ENCODE results near the gene YEATS4.

Gene YEATS4

DNA sequence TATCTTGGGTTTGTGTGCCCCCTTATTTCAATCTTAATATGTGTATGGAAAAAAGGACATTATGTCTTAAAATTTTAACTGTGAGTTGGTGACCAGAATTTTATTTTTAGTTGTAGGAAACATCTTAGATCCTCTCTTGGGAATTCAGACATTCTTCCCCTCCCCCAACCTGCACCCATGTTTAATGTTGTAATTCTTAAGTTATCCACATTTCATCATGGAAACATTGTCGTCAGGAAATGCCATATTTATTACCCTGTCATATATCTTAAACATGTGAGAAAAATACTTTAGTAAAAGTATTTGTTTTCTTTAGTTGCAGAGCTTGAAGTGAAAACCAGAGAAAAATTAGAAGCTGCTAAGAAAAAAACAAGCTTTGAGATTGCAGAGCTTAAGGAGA lies 30.3 kb downstream of the YEATS4 start:
- DNase-seq (ENCODE audit: low read depth in 2 of 2, low spot score in 1 of 2): no peak

DNA sequence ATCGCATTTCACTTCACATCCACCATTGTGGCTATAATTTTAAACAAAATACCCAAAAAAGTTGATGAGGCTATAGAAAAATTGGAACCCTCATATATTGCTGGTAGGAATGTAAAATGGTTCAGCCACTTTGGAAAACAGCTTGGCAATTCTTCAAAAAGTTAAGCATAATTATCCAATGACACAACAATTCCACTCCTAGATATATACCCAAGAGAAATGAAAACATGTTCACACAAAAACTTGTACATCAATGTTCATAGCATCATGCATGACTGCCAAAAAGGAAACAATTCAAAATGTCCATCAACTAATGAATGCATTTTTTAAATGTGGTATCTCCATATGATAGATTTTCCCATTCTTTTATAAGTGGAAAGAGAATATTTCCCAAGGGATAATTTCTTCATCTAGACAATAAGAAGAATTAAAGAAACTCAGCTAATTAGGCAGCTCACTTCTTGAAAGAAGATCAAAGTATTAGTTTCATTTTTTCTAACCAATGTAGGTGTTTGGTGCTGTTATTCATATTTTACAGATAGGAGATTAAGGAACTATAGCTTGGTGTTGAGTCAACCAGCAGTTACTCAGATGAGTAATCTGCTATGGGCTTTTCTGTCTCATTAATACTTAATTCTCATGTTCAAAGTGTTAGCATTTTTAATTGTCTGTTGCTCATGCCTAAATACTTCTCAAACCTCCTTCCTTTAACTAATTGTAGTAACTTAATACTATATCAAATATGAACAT lies 32.8 kb downstream of the YEATS4 start:
- DNase-seq (ENCODE audit: low read depth in 2 of 2, low spot score in 1 of 2): no peak

DNA sequence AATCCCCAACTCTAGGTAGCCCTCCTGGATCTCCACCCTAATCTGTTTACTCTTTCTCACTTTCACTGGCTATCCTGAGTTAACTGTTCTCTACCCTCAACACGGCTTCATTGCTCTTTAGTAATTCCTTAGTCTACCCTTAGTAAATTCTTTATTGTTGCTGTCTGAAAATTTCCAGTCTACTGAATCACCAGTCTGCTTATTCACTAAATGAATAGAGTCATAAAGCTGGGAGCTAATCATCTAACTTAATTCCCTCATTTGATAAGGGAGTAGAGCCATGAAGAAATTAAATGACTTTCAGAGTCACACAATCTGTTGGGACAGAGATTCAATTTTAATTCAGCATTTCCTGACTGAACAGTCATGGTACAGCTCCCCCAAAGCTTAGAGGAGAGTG lies 36.5 kb downstream of the YEATS4 start:
- no peak for DNase-seq (ENCODE audit: low read depth in 2 of 2, low spot score in 1 of 2)

DNA sequence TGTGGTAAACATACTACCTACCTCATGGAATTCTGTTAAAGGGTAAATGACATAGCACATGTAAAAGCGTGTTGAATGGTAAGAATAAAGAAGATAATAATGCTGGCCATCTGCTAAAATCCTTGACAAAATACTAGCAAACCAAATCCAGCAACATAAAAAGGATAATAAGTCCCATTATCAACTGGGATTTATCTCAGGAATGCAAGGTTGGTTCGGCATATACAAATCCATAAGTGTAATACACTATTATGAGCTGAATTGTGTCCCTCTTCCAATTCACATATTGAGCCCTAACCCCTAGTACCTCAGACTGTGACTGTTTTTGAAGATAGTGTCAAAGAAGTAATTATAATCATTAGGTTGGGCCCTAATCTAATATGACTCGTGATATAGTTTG lies 37.4 kb downstream of the YEATS4 start:
- no peak for DNase-seq (ENCODE audit: low read depth in 2 of 2, low spot score in 1 of 2)

DNA sequence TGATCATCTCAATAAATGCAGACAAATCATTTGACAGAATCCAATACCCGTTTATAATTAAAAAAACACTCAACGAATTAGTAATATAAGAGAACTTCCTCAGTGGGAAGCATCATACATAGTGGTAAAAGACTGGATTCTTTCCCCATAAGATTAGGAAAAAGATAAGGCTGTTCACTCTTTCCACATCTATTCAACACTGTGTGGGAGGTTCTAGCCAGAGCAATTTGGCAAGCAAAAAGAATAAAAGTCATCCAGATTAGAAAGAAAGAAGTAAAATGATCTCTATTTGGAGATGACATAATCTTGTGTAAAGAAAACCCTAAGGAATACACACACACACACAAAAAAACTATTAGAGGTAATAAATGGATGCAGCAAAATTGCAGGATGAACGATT lies 38.4 kb downstream of the YEATS4 start:
- DNase-seq (ENCODE audit: low read depth in 2 of 2, low spot score in 1 of 2): no peak

DNA sequence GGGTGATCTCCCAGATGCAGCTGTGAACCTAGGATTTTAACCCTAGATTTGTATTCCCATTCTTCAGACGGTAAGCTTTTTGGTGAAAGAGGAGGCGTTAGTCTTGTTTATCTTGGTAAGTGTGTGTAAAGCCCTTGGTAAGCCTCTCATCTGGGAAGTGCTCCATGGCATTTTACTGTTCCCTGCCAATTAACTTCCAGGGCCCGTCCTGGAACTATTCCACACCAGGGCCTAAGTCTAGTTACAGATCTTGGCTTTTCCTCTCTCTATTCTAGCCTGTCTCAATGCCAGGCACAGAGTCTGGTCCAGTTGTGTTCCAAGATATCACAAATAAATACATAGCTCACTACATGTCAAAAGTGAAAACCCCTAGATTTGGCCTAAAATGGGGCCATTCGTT lies 42.4 kb downstream of the YEATS4 start:
- DNase-seq (ENCODE audit: low read depth in 2 of 2, low spot score in 1 of 2): no peak

DNA sequence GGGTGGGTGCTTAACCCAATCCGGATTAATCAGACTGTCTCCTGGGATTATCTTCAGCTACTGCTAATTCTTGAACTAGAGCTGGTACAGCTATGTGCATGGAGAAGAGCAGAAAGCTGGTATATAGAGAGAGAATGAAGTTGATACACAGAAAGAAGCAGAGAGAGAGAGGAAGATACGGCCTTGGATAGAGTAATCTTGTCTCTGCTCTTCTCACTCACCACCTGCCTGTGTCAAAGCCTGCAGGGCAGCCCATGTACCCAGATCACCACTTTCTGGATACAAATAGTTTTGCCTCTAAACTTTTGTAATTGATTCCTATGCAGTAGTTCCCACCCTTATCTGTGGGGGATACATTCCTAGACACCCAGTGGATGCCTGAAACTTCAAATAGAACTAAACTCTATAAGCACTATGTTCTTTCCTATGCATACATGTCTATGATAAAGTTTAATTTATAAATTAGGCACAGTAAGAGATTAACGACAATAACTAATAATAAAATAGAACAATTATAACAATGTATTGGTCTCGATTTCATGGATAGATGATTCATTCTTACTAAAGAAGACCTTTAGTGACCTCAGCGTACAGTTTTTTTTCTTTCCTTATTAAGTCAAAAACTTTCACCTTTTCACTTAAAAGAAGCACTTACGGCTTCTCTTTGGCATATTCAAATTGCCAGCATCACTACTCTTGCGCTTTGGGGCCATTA lies 45.5 kb downstream of the YEATS4 start:
- no peak for DNase-seq (ENCODE audit: low read depth in 2 of 2, low spot score in 1 of 2)

DNA sequence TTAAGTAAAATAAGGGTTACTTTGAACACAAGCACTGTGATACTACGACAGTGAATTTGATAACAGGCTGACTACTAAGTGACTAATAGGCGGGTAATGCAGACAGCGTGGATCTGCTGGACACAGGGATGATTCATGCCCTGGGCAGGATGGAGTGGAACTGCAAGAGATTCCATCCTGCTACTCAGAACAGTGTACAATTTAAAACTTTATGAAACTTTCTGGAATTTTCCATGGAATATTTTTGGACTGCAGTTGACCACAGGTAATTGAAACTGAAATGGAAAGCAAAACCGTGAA lies 46.0 kb downstream of the YEATS4 start:
- no peak for DNase-seq (ENCODE audit: low read depth in 2 of 2, low spot score in 1 of 2)

DNA sequence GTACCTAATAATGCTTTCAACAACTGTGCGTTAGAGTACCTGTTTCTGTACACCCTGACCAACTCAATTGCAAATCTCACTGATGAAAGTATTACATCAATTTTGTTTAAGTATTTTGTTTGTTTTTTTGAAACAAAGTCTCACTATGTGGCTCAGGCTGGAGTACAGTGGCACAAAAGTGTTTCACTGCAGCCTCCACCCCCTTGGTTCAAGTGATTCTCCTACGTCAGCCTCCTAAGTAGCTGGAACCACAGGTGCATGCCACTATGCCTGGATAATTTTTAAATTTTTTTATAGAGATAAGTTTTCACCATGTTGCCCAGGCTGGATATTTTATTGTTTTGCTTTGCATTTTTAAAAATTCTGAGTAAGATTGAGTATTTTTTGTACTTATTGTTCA lies 46.7 kb downstream of the YEATS4 start:
- no peak for DNase-seq (ENCODE audit: low read depth in 2 of 2, low spot score in 1 of 2)

DNA sequence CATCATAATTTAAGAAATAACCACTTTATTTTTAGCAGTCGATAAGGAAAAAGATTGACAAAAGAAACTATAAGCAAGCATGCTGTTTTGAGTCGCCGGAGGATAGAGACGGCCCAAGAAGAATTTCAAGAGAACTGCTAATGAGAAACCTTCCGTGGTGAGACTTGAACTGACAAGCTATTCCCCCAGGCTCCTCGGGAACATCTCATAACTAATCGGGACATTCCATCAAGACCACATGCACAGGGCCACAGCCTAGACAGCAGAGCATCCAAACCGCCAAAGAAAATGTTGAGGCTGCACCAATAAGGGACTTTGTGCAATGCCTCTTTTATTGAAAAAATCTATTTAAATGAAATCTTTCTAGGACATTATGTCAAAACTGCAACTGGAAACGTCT lies 51.0 kb downstream of the YEATS4 start:
- DNase-seq (ENCODE audit: low read depth in 2 of 2, low spot score in 1 of 2): no peak

DNA sequence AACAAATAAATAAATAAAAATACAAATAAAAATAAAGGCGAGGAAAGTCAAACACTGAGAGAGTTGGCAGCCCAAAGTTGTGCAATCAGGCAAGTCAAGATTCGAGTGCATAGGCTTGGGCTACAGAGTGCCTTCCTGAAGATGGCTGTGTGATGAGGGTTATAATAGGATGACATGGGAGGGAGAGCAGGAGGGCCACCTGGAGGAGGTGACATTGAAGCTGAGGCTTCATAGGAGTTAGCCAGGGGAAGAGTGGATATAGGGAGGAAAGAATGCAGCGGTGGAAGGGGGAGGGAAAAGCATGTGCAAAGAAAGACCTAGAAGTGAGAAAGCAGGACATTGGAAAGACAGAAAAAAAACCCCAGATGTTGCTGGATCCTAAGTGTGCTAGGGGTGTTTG lies 53.1 kb downstream of the YEATS4 start:
- DNase-seq (ENCODE audit: low read depth in 2 of 2, low spot score in 1 of 2): no peak

DNA sequence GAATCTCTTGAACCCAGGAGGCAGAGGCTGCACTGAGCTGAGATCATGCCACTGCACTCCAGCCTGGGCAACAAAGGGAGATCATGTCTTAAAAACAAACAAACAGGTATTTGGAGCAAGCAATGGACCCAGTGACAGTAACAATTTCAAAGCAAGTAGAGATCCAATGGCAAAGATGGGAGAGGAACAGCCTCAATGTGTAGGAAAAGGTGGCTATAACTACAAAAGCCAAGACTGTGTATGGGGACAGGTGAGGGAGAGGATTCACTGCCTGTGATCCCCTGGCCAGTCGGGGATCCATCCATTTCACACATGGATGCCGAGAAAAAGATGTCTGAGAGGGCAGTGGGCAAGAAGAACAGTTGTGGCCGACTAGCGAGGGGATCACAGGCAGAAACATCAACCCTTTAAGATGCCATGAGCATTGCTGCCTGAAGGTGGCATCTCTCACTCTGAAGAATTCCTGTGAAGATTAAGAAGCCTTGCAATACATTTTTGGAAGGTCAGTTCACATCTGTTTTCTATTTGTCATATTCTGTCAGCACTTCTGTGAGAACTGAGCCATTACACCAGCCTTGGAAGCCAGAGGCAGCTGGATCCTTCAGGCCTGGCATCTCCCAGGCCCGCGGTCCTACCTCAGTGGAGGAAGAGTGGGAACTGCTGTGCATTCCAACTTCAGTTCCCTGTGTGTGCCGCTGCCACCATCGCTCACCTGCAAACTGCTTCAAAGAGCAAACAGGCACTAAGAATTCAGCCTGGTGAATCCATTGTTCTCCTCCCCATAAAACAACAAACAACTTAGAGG lies 56.1 kb downstream of the YEATS4 start:
- no peak for DNase-seq (ENCODE audit: low read depth in 2 of 2, low spot score in 1 of 2)

DNA sequence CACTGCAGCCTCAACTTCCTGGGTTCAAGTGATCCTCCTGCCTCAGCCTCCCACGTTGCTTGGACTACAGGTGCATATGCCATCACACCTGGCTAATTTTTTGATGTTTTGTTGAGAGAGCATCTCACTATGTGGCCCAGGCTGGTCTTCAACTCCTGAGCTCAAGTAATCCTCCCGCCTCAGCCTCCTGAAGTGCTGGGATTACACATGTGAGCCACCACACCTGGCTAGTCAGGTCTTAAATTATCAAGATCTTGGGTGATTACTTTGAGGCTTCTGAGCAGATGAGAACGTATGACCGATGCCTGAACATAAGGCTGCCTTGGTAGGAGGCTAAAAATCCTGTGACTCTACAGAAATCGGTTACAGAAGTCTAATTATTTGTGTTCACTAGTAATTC lies 57.7 kb downstream of the YEATS4 start:
- no peak for DNase-seq (ENCODE audit: low read depth in 2 of 2, low spot score in 1 of 2)

DNA sequence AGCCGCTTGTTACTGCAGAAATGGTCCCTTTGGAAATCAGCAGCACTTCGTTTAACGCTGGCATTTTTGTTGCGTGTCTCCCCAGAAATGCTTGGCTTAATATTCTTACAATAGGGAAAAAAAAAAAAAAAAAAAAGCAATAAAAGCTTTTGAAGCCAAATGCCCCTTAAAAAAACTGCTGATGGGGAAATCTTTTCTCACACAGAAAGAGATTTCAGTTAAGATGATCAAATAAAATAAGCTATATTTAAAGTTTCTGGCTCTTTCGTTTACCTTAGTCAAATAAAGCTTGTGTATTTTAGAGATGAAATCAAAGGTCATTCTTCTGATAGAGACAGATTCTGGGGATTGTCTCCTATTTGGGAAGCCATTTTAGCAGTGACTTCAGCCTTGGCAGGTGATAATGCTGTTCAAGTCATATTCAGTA lies 58.2 kb downstream of the YEATS4 start:
- DNase-seq (ENCODE audit: low read depth in 2 of 2, low spot score in 1 of 2): no peak

DNA sequence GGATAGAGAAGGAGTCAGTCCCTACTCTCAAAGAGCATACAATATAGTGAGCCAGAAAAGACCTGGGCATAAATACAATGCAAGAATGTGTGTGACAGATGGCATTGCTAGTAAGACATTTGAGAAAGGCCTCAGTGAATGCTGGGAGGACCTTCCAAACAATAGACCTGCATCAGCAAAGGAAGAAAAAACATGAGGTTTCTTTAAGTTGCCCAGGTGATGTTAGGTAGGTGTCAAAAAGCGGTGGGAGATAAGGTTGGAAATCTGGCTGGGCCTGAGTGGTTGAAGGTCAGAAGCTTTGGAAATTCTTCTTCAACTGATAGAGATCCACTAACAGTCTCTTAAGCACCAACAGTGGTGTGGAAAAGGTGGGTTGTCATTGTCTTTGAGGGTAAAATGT lies 60.2 kb downstream of the YEATS4 start:
- no peak for DNase-seq (ENCODE audit: low read depth in 2 of 2, low spot score in 1 of 2)

DNA sequence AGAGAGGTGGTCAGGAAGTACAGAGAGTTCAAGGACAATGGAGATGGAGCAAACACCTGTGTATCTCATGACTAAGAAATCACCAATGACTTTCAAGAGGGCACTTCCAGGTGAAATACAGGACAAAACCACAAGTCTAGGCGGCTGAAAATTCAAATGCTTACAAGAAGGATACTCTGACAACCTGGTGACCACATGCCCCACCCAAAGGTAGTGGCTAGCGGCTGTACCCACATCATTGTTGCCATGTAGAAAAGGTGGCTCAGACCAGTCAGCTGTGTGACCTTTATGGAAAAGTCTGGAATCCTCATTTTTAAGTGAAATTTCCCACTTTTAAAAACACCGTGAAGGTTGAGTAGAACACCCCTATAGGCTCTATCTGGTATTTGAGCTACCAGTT lies 62.0 kb downstream of the YEATS4 start:
- no peak for DNase-seq (ENCODE audit: low read depth in 2 of 2, low spot score in 1 of 2)

DNA sequence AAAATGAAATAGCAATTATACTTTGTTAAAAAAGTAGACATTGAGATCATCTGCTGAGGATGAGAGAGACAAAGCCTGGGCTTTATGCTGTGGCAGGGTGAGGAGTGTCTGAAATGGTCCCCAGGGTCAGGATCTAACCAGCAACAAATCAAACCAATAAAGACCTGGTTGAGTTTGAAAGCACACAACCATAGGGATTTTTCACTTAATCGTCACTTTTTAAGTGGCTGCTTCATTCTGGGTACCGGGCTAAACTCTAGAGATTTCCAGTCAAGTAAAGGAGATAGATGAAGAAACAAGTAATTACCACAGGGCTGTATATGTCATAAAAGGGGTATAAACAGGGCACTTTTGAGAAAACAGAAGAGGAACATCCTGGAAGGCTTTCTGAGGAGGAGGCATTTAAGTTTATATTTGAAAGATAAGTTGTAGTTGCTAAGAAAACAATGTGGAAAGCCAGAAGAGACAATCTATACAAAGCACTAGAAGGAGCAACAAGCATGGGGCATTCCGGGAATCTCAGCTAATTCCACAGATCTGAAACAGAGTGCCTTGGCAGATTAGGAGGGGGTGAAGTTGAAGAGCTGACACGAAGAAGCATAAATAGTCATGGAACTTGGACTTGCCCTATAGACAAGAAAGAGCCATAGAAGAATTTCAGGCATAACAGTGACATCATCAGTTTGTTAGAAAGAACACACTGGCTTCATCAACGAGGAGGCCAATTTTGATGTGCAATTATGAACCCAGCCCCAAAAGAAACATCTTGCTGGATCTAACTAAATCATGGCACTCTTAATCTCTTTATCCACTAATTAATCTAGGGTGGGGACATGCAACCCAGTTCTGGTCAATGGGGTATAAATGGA lies 63.7 kb downstream of the YEATS4 start:
- no peak for DNase-seq (ENCODE audit: low read depth in 2 of 2, low spot score in 1 of 2)

DNA sequence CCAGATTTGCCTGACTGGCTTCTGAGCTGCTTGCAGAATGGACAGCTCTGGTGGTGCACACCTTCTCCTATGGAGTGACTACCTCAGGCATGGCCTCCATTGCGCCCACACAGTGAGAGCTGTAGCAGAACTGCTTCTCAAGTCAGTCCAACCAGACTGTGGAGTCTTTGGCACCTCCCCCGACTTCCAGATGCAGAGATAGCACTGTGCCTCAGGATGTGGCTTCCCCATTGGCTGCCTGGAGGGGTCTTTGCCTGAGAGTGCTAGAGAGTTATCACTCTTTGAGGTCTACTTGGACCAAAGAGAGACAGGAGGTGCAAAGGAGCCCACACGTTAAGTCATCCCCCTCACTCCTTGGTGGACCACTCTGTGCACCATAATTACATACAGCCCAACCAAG lies 65.9 kb downstream of the YEATS4 start:
- no peak for DNase-seq (ENCODE audit: low read depth in 2 of 2, low spot score in 1 of 2)

DNA sequence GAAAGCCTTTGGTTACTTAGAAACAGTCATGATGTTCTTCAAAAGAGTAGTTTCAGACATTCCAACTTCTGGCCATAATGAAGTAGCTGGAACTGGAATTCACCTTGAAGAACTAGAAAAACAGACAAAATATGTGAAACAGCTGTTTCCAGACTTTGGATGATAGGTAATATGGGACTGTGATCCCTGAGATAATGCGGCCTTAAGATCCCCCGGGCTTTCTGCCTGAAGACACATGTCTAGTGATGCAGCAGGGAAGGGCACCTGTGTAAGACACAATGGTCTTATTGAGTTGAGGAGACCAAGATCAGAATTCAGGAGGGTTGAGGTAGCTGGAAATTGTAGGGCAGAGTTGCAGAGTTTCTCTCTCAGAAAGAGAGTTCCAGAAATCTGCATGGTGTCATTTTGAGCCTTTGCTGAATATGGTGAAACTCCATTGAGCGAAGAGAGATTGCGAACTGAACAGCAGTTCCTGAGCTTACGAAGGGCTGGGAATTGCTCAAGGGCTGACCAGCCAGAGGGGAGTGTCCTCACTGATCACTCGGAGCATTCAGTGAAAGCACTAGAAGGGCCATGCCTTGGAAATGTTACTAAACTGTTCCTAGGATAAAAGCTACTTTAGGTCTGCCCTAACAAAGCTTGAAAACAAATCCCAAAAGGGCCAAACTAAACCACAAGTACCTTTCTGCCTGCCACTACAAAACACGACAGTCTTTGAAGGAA lies 69.0 kb downstream of the YEATS4 start:
- DNase-seq (ENCODE audit: low read depth in 2 of 2, low spot score in 1 of 2): no peak

DNA sequence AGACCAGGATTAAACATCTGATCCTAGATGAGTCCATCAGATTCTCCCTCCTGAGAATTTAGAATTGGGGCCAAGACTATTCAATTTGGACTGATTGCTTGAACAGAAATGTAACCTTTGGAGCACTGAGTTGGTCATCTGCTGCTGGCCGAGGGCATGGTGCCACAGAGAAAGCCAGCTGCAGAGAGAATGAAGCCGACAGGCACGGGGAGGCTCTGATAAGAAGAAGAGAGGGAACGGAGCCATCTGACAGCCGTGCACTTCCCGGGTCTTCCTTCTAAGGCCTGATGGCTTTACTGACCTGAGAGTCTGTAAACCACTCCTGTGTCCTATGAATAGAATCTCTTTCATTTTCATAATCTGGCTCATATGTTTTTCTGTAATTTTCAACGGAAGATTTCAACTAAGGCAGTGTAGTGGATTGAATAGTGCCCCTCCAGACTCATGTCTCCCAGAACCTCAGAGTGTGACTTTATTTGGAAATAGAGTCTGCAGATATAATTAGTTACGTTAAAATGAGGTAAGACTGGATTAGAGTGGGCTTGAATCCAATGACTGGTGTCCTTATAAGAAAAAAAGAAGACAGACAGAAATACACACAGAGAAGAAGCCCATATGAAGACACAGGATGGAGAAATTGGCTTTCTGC lies 71.5 kb downstream of the YEATS4 start:
- no peak for DNase-seq (ENCODE audit: low read depth in 2 of 2, low spot score in 1 of 2)
